ENCODE measurements around the gene PEG3. TPM values are rescaled to one million over a fixed set of nuclear protein-coding genes. Genes with fewer than 3 reads are reported as not detected.
A peak's percentile ranks its signal among the peaks of the same experiment; 100 is the strongest.

Gene PEG3
- total and polyA plus RNA-seq, 9 of the 15 experiments (the other 6 are each of a cell fraction or from before 2014, with no cell fraction given), result 0.04 to 0.40 TPM; not detected in 7

- no TSS peak for BruUV-seq (replicated peaks)
- no peak for DNase-seq (ENCODE audit: extremely low read depth in 1 of 4, low spot score in 3 of 4)
- H3K9ac ChIP-seq (ENCODE audit: insufficient read depth in 1 of 2, low read depth in 2 of 2, low read length in 2 of 2), result no peak overlapping the region
- H3K4me1 ChIP-seq (replicated peaks in 1 of 2; ENCODE audit: control insufficient read depth in 2 of 2, insufficient read depth in 2 of 2, low read length in 2 of 2), result no peaks in the 10 kb centered on the region
- H3K9me1 ChIP-seq (ENCODE audit: control insufficient read depth, insufficient read depth, low read length), result no peaks in the 10 kb centered on the region
- H3K36me3 ChIP-seq (ENCODE audit: control insufficient read depth, insufficient read depth, low read length), result no peaks in the 10 kb centered on the region
- no peak overlapping the region for H3K27ac ChIP-seq (ENCODE audit: extremely low read depth, low read depth, low read length)
- H2AFZ ChIP-seq (ENCODE audit: low read depth, low read length), result no peak overlapping the region
- 0% methylated on average over 1 of the region's 2 CpGs for WGBS (ENCODE audit: insufficient coverage, low coverage, missing lambda C conversion rate)
- intact Hi-C loops (cut with micrococcal nuclease), result no loop called here
- no peak overlapping the region for H3K4me2 ChIP-seq (ENCODE audit: insufficient read depth, low read length)
- H3K4me3 ChIP-seq, result no peak overlapping the region
- TF ChIP-seq RFX1 (IDR thresholded peaks at IDR 0.05) (peak; percentile 26; the same call in 1 of the 2 replicates), THRAP3 (IDR thresholded peaks at IDR 0.05; ENCODE audit: borderline replicate concordance) (no peak), GABPB2 (CRISPR knock-in tag; conservative IDR thresholded peaks at IDR 0.05) (no peak)
- ATAC-seq, result no peak
- no peaks in the 10 kb centered on the region for H3K27me3 ChIP-seq (ENCODE audit: control insufficient read depth in 2 of 2, insufficient read depth in 2 of 2, low read length in 2 of 2)
- no peaks in the 10 kb centered on the region for H3K79me2 ChIP-seq (ENCODE audit: control insufficient read depth, insufficient read depth, low read length)
- 0 out of 2 replicates have a peak, but pooled peaks cover 2% of the 10 kb centered on the region for H3K9me3 ChIP-seq (replicated peaks; ENCODE audit: control insufficient read depth, insufficient read depth, low read depth, low read length)
- POLR2A ChIA-PET, result interaction anchor here (0.7 kb wide), 1 partner anchor 20 kb away, joined by 3 read pairs; no protein-coding TSS in a partner anchor
- no peaks in the 10 kb centered on the region for H4K20me1 ChIP-seq (replicated peaks; ENCODE audit: control insufficient read depth, insufficient read depth, low read length)
- in situ Hi-C loops (cut with MboI), result no loop called here
- CTCF ChIA-PET (ENCODE audit: low intra/inter-chr PET ratio), result interaction anchor here (0.7 kb wide), 1 partner anchor 655 kb away, joined by 3 read pairs; no protein-coding TSS in a partner anchor
- no peak for FAIRE-seq
Measured at GRCh38 chr19:56866538-56866937, 26.0 kb upstream of the PEG3 start.

- CTCF ChIA-PET (ENCODE audit: low intra/inter-chr PET ratio), result no interaction called here
- BruUV-seq (replicated peaks), result no TSS peak
- TF ChIP-seq NR1H2 (CRISPR knock-in tag; IDR thresholded peaks at IDR 0.05) (no peak), NRF1 (conservative IDR thresholded peaks at IDR 0.05 in 1 of 2, IDR thresholded peaks at IDR 0.05 in 1 of 2) (peak; percentile 44 to 50; a peak in 1 of 4 replicates), HMGXB4 (CRISPR knock-in tag; IDR thresholded peaks at IDR 0.05) (no peak), KLF16 (IDR thresholded peaks at IDR 0.05) (no peak), EP400 (IDR thresholded peaks at IDR 0.05) (no peak), LCOR (CRISPR knock-in tag; IDR thresholded peaks at IDR 0.05) (no peak), CXXC5 (CRISPR knock-in tag; IDR thresholded peaks at IDR 0.05) (no peak)
- TF ChIP-seq, protein P1, sequence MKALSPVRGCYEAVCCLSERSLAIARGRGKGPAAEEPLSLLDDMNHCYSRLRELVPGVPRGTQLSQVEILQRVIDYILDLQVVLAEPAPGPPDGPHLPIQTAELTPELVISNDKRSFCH (CRISPR knock-in tag; IDR thresholded peaks at IDR 0.05), result no peak
- TF ChIP-seq, protein P1 (tag; IDR thresholded peaks at IDR 0.05), result no peak
- Histone ChIP-seq H3K36me3 (ENCODE audit: control insufficient read depth, insufficient read depth, low read length) (no peaks in the 10 kb centered on the region), H3K79me2 (ENCODE audit: control insufficient read depth, insufficient read depth, low read length) (no peaks in the 10 kb centered on the region), H3K9me3 (replicated peaks; ENCODE audit: control insufficient read depth, insufficient read depth, low read depth, low read length) (0 out of 2 replicates have a peak, but pooled peaks cover 2% of the 10 kb centered on the region), H3K4me1 (replicated peaks in 1 of 2; ENCODE audit: control insufficient read depth in 2 of 2, insufficient read depth in 2 of 2, low read length in 2 of 2) (no peaks in the 10 kb centered on the region), H3K4me2 (ENCODE audit: insufficient read depth, low read length) (no peak overlapping the region), H2AFZ (ENCODE audit: low read depth, low read length) (no peak overlapping the region), H3K27ac (ENCODE audit: extremely low read depth, low read depth, low read length) (no peak overlapping the region), H3K9ac (ENCODE audit: insufficient read depth in 1 of 2, low read depth in 2 of 2, low read length in 2 of 2) (no peak overlapping the region), H3K27me3 (ENCODE audit: control insufficient read depth in 2 of 2, insufficient read depth in 2 of 2, low read length in 2 of 2) (no peaks in the 10 kb centered on the region), H4K20me1 (replicated peaks; ENCODE audit: control insufficient read depth, insufficient read depth, low read length) (no peaks in the 10 kb centered on the region), H3K9me1 (ENCODE audit: control insufficient read depth, insufficient read depth, low read length) (no peaks in the 10 kb centered on the region), H3K4me3 (no peak overlapping the region)
- WGBS (ENCODE audit: insufficient coverage, low coverage, missing lambda C conversion rate), result 12% methylated on average over 45 of the region's 50 CpGs
- intact Hi-C loops (cut with micrococcal nuclease), result no loop called here
- ATAC-seq (no peak), DNase-seq (ENCODE audit: extremely low read depth in 1 of 4, low spot score in 3 of 4) (no peak), FAIRE-seq (no peak)
- in situ Hi-C loops (cut with MboI), result no loop called here
- POLR2A ChIA-PET, result interaction anchor here (0.6 kb wide), 1 partner anchor 9 kb away, joined by 3 read pairs; no protein-coding TSS in a partner anchor
Measured at GRCh38 chr19:56864443-56865125, 24.1 kb upstream of the PEG3 start.
